Kidney capillary endothelial cell (primary cell): ENCODE results near the gene DDX42.
"Not testable (repeated sequence)": the region's sequence is repeated elsewhere in the genome, so short reads cannot be mapped to it uniquely, and the experiment has no call there.

Experiments
- DNase-seq: peaks from one replicate; pipeline ENCODE4 v3.0.0-alpha.2; 2018; ENCODE audit warnings: low spot score

DDX42 gene

DNA sequence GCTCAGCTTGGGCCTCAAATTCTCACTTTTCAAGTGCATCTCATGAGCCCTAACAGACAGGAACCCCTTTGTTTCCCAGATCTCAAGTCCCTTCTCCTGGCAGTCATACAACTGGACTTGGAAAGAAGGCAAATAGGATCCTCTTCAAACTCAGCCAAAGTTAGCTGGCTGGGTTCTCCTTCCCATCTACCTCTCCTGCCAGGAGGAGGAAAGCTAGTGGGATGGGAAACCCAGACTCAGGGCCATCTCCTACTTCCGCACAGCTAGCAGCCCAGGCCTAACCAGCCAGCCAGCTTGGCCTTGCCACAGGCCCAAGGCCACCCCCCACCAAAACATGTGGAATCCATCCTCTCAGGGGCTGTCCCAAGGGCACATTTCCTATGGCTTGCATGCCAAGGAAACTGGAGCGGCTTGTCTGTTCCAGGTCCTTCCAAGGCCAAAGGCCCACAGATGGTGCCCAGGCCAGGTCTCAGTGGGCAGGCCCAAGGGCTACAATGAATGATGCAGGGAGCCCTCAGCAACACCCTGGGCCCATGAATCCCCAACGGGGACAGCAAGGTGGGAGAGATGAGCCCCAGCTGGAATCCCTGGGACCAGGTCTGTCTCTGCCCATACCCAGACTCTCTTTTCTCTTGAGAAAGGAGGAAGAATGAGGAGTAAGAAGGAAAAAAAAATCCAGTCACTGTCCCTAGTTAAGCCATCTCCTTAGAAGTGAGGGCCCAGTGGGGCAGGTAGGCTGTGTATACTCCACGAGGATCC lies 66.8 kb downstream of the DDX42 start:
- DNase-seq, result no peak

DNA sequence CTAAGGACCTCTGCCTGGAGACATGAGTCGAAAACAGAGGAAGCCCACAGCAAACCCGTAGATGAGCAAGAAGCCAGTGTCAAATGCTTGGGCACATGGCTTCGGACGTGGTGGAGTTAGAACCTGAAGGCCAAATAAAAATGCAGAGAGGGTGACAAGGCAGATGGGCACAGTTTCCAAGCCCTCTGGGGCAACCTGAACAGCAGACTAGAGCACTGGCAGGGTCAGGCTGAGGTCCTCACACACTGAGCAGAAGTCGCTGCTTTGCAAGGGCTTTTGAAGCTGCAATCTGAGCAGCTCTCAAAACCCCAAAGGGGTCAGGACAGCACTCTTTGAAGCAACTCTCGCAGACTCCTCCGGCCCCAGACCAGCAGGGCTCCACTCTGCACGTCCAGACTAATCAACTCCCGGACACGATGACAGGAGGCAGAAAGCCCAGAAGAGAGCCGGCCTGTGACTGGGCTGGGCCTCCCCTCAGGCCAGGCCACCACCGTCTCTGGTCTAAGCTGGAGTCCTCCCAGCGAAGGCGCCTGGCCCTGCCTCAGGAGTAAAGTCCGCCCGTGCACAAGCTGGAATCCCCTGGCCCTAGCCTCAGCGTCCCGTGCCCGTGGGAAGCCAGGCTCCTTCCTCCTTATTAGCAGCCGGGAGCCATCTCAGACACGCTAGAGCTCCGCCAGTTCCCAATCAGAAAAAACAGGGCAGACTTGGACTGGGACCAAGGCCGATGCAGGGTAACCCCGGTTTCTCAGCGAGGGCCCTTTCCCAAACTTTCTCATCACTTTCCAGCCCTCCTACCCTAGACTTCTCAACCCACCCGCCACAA lies 67.6 kb downstream of the DDX42 start:
- peak; percentile 46 for DNase-seq

DNA sequence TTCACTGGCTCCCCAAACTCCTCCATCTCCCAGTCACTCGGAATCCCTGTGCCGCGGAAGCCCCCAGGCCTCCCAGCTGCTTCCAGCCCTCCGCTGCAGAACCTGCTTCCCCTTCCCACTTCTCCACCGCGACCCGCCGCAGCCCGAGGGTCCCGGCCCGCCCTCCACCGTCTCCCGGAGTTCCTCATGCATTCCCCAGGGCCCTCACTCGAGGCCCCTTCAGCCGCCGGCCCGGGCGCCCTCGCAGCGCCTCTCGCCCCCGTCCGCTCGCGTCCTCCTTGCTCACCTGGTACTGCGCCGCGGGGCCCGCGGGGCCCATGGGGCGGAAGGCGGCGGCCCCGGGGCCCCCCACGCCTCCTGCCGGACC lies 68.2 kb downstream of the DDX42 start:
- no peak for DNase-seq

DNA sequence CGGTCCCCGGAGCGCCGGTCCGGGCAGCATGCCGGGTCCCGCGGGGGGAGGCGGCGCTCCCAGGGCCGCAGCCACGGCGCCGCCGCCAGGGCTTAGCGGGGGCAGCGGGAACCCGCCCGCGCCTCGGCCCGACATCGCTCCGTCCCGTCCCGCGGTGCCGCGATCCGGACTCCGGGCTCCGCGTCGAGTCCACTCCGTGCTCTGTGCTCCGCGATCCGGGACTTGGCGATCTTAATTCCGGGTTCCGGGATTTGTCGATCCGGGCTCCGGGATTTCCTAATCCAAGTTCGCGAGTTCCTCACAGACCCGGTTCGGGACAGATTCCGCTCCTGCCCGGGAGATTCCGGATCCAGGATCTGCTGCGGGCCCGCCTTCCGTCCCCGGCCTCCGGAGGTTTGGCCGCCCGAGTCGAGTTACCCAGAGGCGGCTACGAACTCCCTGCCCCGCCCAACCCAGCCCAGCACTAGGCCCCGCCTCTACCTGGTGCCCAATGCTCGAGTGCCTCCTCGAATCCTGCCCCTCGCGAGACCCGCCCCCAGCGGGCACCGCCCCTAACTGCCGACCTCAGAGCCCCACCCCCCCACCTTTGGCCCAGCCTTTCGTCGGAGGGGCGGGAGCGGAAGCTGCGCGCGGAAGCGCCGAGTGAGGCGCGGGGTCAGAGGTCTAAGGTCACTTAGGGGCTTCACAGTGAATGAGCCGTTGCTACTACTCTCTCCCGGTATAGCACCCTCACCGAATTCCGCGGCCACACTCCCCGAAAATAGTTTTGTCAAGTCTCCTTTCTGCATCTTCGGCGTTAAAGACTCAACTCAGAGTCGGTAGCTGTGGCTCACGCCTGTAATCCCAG lies 68.8 kb downstream of the DDX42 start, which contains the start of gene SMARCD2:
Gene SMARCD2 (minus strand): TSS at position 146 of the 847 bp plus-strand sequence. CDS start 11 bp downstream, at position 135.
- peak; percentile 96 for DNase-seq

DNA sequence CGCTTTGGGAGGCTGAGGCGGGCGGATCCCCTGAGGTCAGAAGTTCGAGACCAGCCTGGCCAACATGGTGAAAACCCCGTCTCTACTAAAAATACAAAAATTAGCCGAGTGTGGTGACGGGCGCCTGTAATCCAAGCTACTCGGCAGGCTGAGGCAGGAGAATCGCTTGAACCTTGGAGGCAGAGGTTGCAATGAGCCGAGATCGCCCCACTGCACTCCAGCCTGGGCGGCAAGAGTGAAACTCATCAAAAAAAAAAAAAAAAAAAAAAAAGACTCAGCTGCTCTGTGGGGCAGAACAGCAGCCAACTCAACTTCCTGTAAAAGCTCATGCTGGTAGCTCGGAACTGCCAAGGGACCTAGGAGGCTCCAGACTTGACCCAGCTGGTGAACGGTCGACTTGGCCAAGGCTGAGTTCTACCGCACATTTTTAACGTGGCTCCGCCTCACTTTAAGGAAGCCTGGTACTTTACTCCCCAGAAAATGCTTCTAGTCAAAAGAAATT lies 69.5 kb downstream of the DDX42 start:
- DNase-seq, result not testable (repeated sequence)

DNA sequence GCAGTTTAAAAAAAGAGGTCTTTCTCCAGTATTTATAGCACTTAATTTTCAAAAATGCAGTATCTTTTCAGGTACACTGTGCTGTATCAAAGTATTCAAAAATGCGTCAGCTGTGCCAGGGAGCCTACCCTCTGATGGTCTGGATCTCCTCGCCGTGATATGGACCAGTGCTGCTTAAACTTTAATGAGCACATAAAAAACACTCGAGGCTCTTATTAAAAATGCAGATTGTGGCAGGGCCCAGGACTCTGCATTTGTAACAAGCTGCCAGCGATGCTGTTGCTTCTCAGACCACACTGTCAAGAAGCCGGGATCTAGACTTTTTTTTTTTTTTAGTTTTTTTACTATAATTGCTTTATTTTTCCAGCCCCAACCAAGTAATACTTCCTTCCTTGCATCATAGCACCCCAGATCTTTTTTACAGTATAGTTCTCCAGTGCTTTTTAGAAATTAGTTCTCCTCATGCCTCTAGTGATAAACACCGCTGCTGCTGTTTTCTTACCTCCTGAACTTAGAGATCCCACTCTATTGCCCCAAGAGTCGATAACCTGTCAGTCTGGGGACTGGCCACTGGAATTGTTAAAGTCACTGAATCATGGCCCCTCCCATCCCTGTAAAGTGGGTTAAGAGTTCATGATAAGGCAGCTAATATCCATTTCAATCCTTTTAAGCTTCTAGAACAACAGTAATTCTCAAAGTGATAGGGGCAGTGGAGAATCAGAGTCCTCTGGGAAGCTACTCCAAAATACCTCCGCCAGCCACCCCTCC lies 70.1 kb downstream of the DDX42 start:
- no peak for DNase-seq

DNA sequence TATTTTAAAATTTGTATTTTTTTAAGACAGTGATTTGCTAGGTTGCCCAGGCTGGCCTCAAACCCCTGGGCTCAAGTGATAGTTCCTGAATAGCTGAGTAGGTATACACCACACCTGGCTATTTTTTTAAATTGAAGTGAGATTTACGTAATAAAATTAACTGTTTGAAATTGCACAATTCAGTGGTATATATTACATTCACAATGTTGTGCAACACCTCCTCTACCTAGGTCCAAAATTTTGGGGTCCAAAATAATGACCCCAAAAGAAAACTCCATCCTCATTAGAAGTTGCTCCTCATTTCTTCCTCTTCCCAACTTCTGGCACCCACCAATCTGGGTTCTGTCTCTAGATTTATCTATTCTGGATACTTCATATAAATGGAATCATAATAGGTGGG lies 71.5 kb downstream of the DDX42 start:
- DNase-seq, result no peak

DNA sequence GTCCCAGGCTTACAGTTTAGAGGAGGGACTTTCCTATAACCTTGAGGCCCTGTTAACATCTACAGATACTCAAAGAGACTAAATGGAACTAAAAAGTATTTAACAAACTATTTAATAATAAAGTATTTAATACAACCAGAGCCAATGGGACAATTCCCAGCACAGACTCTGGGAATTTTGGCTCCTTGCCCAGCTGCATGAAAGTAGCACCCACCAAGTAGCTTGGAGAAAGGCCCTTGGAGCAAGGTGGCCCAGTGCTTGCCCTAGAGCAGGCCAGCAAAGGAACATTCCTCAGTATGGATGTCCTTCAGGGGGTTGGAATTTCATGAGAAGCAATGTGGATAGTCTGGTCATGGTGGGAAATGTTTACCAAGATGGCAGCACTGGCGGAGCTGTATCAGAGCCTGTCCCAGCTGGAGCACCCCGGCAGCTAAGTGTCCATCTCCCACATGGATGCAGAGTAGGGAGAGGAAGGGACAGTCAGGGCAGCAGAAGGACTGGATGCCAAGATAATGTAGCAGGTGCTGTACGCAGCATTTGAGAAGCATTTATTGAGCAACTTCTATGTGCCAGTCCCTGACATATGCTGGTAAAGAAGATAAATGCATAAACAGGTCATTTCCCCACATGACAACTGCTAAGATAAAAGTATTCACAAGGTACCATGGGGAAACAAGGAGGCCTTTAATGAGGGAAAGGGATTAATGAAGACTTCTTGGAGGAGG lies 73.7 kb downstream of the DDX42 start:
- no peak for DNase-seq

DNA sequence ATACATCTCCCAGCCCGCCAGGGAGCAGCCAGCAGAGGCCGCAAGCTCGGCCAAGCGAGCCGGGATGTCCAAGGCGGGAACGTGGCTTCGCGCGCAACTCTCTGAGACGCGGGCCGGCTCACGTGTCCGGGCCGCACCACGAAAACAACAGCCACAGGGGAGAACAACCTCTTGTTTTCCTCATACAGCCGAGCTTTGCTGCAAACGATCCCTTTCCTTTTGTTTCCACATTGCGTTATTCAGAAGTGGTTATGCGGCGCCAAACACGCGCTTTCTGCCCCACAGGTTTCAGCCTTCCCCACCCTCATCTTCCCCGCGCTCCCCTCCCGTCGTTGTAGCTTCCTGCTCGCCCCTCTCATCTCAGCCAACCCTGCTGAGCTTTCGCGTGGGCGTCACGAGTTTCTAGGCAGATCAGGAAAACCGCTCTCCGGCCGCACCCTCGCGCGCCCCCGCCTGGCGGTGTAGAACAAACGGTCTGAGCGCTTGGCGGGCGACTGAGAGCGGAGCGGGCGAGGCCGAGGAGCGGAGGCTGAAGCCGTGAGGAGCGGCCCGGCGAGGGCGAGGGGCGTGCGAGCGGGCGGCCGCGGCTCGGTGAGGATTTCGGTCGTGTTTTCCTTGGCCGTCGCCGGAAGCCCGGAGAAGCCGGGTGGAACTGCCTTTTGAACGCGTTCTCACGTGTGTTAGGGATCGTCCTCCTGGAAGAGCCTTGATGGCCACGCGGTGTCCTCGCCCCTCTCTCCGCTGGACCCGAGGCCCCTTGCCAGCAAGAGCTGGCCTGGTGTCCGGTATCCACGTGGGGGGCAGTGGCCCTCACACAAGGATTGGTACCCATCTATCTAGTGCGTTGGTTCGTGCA lies 75.1 kb downstream of the DDX42 start:
- peak; percentile 84 for DNase-seq

DNA sequence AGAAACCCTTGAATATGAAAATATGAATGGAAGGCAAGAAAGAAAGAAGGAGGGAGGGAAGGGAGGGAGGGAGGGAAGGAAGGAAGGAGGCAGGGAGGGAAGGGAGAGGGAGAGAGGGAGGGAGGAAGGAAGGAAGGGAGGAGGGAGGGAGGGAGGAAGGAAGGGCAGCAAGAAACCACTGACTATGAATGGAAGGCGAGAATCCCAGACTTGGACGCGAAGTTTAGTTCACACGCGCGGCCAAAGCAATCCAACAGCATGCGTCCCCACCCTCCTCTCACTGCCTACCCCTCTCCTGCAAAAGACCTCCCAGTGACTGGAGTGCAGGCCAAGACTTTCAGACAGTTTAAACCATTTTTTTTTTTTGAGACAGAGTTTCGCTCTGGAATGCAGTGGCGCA lies 76.4 kb downstream of the DDX42 start:
- DNase-seq, result no peak

DNA sequence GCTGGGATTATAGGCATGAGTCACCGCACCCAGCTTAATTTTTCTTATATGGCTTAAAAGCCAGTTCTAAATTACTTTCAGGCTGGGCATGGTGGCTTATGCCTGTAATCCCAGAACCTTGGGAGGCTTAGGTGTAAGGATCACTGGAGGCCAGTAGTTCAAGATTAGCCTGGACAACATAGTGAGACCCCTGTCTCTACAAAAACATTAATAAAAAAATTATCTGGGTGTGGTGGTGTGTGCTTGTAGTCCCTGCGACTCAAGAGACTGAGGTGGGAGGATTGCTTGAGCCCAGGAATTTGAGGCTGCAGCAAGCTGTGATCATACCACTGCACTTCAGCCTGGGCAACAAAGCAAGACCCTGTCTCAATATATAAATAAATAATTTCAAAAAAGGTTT lies 79.3 kb downstream of the DDX42 start:
- DNase-seq, result no peak

DNA sequence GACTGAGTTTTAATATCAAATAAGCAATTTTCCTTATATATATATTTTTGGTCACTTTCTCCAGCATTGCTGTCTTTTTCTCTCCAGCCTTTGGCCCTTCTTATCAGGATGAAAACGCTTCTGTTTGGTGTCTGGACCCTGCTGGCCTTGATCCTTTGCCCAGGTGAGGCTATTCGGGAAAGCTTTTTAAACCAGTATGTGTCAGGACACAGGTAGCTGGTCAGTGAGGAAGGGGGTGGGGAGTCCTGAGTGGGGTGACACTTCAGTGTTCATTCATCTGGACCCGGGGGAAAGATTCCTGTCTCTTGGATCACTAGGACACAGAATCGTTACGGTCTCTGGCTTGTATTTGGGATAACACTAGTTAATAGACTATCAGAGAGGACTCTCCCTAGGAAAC lies 80.7 kb downstream of the DDX42 start:
- no peak for DNase-seq

DNA sequence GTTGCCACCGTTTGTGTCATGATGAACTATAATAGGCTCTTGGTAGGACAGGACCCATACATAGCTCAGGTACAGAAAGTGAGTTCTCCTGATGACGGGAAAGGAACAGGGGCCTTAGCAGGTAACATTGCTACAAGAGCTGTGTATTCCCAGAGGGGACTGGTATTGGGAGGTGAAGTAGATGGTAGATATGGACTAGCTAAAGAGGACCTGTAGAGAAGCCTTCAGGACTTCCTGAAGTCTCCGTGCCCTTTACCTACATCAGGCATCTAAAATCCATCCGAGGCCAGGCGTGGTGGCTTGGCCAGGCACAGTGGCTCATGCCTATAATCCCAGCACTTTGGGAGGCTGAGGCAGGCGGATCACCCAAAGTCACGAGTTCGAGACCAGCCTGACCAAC lies 81.2 kb downstream of the DDX42 start:
- no peak for DNase-seq

DNA sequence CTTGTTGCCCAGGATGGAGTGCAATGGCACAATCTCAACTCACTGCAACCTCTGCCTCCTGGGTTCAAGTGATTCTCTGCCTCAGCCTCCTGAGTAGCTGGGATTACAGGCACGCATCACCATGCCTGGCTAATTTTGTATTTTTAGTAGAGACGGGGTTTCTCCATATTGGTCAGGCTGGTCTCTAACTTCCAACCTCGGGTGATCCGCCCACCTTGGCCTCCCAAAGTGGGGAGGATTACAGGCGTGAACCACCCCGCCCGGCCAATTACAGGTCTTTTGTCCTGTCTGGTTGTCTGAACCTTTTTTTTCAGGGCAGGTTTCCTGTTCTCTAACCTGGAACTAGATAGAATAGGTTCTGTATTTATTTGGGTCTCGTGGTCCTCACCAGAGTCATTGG lies 82.5 kb downstream of the DDX42 start:
- not testable (repeated sequence) for DNase-seq

DNA sequence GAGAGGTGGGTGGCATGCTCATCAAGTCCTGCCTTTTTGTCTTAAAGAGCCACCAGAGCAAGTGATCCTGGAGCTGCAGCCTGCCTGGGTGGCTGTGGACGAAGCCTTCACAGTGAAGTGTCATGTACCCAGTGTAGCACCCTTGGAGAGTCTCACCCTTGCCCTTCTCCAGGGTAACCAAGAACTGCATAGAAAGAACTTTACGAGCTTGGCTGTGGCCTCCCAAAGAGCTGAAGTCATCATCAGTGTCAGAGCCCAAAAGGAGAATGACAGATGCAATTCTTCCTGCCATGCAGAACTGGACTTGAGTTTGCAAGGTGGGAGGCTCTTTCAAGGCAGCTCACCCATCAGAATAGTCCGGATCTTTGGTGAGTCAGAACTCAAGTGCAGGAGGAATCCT lies 85.3 kb downstream of the DDX42 start:
- no peak for DNase-seq

DNA sequence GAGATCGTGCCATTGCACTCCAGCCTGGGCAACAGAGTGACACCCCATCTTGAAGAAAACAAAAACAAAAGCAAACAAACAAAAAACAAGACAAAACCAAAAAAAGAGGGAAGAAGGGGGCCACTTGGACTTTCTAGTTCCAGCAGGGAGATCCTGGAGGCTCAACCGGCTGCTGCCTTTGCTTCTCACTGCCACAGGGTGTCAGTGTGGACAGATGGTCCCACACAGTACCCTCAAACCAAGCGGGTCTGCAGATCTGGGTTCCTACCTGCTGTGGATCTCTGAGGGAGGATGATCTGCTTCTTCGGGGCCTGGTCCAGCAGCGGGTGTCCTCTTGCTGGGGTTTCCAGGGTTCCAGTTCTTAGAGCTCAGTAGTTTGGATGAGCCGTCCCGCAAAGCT lies 92.7 kb downstream of the DDX42 start:
- not testable (repeated sequence) for DNase-seq
